Stimulated activated CD4-positive, alpha-beta T cell treated with anti-CD3 and anti-CD28 coated beads, Interleukin-12 subunit alpha, Interleukin-12 subunit beta, amount 100 ng/mL, for 4 hours (primary cell): ENCODE data around the gene DNAJC1.
"Not testable (repeated sequence)": the region's sequence is repeated elsewhere in the genome, so short reads cannot be mapped to it uniquely, and the experiment has no call there.

ENCODE experiments used
- DNase-seq: peaks from one replicate; pipeline ENCODE4 v3.0.0-alpha.2; 2020

Gene DNAJC1

DNA sequence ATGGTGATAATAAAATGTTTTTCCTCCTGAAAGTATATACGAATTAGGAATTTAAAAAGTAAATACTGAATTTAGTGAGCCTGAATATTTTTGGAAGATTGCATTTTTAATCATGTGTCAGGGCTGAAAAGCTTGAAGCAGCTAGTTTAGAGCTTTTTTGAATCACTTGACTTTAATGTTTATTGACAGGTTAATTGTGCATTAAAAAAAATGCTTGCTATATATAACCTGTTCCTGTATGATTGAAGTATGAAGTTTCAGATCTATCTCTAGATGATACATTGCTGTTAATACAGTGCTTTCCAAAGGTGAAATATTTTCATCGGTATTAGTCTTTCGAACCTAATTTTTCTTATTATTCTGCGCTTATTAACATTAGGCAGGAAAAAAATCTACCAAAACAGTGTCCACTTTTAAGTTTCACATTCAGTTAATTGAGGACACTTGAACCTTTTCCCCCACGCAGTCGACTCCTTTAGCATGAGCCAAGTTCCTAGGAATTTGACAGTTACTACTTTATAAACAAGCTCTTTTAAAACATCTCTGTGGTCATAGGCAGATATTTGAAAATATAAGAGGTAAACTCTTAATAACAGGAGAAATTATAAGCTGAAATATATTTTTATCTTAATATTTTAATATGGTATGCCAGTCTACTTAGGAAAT is 282.4 kb downstream of the DNAJC1 start:
- no peak for DNase-seq

DNA sequence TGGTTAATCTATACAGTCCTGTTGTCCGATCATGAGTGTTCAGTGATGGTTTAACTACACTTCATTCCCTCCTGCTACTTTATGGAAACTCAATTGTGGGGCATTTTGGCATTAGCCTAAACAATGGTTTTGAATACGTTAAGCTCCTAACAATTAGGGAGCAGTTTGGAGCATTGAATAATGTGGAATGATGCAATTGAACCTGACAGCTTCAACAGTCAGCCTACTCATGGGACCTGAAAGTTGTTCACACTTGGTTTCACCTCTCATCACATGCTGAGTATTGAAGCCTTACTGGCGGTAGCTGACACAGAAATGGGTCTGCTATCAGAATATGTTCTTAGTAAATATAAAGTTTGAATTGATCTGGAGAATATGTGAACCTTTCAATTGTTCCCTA is 283.4 kb downstream of the DNAJC1 start:
- no peak for DNase-seq

DNA sequence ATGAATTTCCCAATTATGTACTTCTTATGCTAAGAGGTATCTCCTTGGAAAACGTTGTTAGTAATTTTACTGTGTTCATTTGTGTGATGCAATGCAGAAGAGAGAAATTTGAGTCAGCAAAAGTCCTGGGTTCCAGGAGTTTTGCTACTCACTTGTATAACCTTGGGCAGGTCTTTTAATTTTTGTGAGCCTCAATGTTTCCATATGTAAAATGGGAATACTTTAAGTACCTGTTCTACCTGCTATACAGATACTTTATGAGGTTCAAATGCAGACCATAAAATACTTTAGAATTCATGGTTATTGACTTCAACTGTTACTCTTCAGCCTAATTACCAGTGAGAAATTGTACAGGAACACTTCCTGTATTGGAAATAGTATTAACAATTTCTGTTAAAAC is 284.0 kb downstream of the DNAJC1 start:
- DNase-seq, result no peak

DNA sequence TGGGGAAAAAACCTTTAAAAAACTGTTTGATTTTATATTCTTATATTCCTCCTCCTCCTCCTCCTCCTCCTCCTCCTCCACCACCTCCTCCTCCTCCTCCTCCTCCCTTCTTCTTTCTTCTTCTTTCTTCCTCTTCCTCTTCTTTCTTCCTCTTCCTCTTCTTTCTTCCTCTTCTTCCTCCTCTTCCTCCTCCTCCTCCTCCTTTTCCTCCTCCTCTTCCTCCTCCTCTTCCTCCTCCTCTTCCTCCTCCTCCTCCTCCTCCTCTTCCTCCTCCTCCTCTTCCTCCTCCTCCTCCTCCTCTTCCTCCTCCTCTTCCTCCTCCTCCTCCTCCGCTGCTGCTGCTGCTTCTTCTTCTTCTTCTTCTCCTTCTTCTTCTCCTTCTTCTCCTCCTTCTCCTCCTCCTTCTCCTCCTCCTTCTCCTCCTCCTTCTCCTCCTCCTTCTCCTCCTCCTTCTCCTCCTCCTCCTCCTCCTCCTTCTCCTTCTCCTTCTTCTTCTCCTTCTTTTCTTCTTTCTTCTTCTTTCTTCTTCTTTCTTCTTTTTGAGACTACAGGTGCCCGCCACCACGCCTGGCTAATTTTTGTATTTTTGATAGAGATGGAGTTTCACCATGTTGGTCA is 286.0 kb downstream of the DNAJC1 start:
- DNase-seq, result not testable (repeated sequence)

DNA sequence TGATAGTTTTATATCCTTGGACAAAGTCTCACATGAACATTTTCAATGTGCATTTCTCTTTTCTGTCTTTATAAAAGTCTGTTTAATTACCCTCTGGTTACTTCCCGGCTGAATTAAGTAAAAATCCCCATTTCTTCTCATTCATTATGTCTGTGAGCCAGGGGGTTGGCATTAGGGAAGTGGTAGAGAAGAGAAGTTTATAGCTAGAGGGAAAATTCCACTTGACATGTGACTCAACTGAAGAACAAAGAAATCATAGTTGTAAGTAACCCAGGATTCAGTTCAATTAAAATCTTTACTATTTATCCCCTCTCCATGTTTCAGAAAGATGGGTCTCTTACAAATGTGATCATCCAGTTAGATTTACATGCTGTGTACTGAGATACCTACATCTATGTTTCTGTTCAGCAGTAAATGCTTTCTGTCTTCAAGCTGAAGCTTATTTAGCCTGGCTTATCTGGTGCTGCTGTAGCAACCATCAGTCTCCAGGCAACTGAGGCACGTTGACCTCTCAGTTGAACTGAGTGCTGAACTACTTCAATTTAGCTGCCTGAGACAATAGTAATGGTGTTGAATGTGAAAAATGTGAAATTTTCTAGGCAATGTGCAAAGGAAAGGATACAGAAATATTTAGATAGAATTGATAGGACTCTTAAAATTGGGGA is 287.9 kb downstream of the DNAJC1 start:
- DNase-seq, result no peak

DNA sequence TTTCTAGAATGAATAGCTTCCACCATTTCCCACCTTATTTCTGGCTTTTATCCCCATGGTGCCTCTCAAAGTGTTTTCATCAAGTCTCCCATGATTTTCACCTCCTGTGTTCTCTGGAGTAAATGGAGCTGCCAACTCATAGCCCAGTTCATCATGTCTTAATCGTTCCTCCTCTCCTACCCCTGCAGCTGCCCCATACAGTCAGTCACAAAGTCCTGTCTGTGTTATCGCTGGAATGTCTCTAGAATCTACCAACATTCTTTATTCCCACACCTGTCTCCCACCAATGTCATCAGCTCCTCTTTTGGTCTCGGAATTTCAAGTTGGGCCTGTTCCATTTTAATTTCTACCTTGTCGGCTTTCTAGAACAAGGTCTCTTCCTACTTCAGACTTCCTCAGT is 290.6 kb downstream of the DNAJC1 start:
- DNase-seq, result no peak

DNA sequence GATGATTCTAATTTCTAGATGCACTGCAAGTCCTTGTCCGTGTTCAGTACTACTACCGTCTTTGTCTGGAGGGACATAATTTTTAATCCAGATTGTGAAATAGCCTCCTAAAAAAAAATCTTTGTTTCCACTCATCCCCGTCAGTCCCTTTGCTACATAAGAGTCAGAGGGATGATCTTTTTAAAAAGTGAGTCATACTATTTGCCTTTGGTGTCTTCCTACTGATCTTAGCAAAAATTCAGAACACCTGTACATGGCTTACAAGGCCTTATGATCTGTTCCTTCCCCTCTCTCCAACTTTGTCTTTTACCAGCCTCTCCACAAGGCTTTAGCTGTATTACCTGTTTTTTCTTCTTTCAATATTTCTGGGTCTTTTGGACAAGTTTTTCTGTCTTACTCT is 296.0 kb downstream of the DNAJC1 start:
- DNase-seq, result no peak
